ENCODE results near the gene NEIL1. TPM values are rescaled to one million over a fixed set of nuclear protein-coding genes. Genes with fewer than 3 reads are reported as not detected.
"Not testable (repeated sequence)": the region's sequence is repeated elsewhere in the genome, so short reads cannot be mapped to it uniquely, and the experiment has no call there.

Gene NEIL1
- total RNA-seq, 2 donors from 2014 or later = 20.2 to 25.7 TPM

GRCh38 chr15:75371486-75371885 lies 24.6 kb downstream of the NEIL1 start:
- Mint-ChIP-seq H3K27ac (no peak overlapping the region), H3K9me3 (no peaks in the 10 kb centered on the region)

GRCh38 chr15:75371901-75372688 lies 25.3 kb downstream of the NEIL1 start:
- peaks cover 77% of the 10 kb centered on the region for H3K36me3 ChIP-seq (ENCODE audit: control insufficient read depth, insufficient read depth, low read length)
- TF ChIP-seq CTCF (conservative IDR thresholded peaks at IDR 0.05) = no peak

More at GRCh38 chr15:75371486-75371885, 24.6 kb downstream of the NEIL1 start:
- Histone ChIP-seq H3K27me3 (ENCODE audit: control insufficient read depth, insufficient read depth, low read length, poor library complexity, severe bottlenecking) (no peaks in the 10 kb centered on the region), H3K9me3 (ENCODE audit: control insufficient read depth, low read length) (no peaks in the 10 kb centered on the region), H3K4me3 (ENCODE audit: low read length) (no peak overlapping the region), H3K27ac (ENCODE audit: low read depth, low read length) (no peak overlapping the region), H3K4me1 (ENCODE audit: control insufficient read depth, insufficient read depth, low read length) (no peaks in the 10 kb centered on the region), H3K9ac (ENCODE audit: extremely low read depth, low read length, poor library complexity, severe bottlenecking) (no peak overlapping the region), H3K36me3 (ENCODE audit: control insufficient read depth, insufficient read depth, low read length) (peaks cover 77% of the 10 kb centered on the region)
- H3K4me3 Mint-ChIP-seq = no peak overlapping the region
- no peak for DNase-seq
- peaks cover 57% of the 10 kb centered on the region for H3K36me3 Mint-ChIP-seq (ENCODE audit: low read depth)
- WGBS, 2 experiments (ENCODE audit: insufficient coverage in 1 of 2, insufficient read length in 1 of 2) = 98 to 100% methylated on average over 1 of the region's 1 CpG
- no peak for TF ChIP-seq CTCF (conservative IDR thresholded peaks at IDR 0.05)
- peaks cover 11% of the 10 kb centered on the region for H3K4me1 Mint-ChIP-seq
- H3K27me3 Mint-ChIP-seq (ENCODE audit: insufficient read depth) = no peaks in the 10 kb centered on the region

GRCh38 chr15:75380773-75381172 lies 33.9 kb downstream of the NEIL1 start:
- DNase-seq = no peak
- WGBS, 2 experiments (ENCODE audit: insufficient coverage in 1 of 2, insufficient read length in 1 of 2) = 93 to 100% methylated on average over 1 to 4 of the region's 4 CpGs
- H3K9me3 Mint-ChIP-seq = no peaks in the 10 kb centered on the region
- Histone ChIP-seq H3K4me3 (ENCODE audit: low read length) (no peak overlapping the region), H3K9me3 (ENCODE audit: control insufficient read depth, low read length) (no peaks in the 10 kb centered on the region), H3K27me3 (ENCODE audit: control insufficient read depth, insufficient read depth, low read length, poor library complexity, severe bottlenecking) (no peaks in the 10 kb centered on the region), H3K9ac (ENCODE audit: extremely low read depth, low read length, poor library complexity, severe bottlenecking) (no peak overlapping the region), H3K4me1 (ENCODE audit: control insufficient read depth, insufficient read depth, low read length) (no peaks in the 10 kb centered on the region), H3K27ac (ENCODE audit: low read depth, low read length) (no peak overlapping the region), H3K36me3 (ENCODE audit: control insufficient read depth, insufficient read depth, low read length) (peaks cover 96% of the 10 kb centered on the region)
- H3K27me3 Mint-ChIP-seq (ENCODE audit: insufficient read depth) = no peaks in the 10 kb centered on the region
- H3K36me3 Mint-ChIP-seq (ENCODE audit: low read depth) = peaks cover 82% of the 10 kb centered on the region
- no peak overlapping the region for H3K4me3 Mint-ChIP-seq
- no peak for TF ChIP-seq CTCF (conservative IDR thresholded peaks at IDR 0.05)
- no peaks in the 10 kb centered on the region for H3K4me1 Mint-ChIP-seq
- H3K27ac Mint-ChIP-seq = no peak overlapping the region

More at GRCh38 chr15:75371901-75372688, 25.3 kb downstream of the NEIL1 start:
- DNase-seq = no peak
- Histone ChIP-seq H3K27ac (ENCODE audit: low read depth, low read length) (no peak overlapping the region), H3K27me3 (ENCODE audit: control insufficient read depth, insufficient read depth, low read length, poor library complexity, severe bottlenecking) (no peaks in the 10 kb centered on the region), H3K4me1 (ENCODE audit: control insufficient read depth, insufficient read depth, low read length) (no peaks in the 10 kb centered on the region), H3K4me3 (ENCODE audit: low read length) (no peak overlapping the region), H3K9ac (ENCODE audit: extremely low read depth, low read length, poor library complexity, severe bottlenecking) (no peak overlapping the region), H3K9me3 (ENCODE audit: control insufficient read depth, low read length) (no peaks in the 10 kb centered on the region)
- 89 to 94% methylated on average over 8 to 11 of the region's 11 CpGs for WGBS, 2 experiments (ENCODE audit: insufficient coverage in 1 of 2, insufficient read length in 1 of 2)
- Mint-ChIP-seq H3K27me3 (ENCODE audit: insufficient read depth) (no peaks in the 10 kb centered on the region), H3K9me3 (no peaks in the 10 kb centered on the region), H3K36me3 (ENCODE audit: low read depth) (peaks cover 57% of the 10 kb centered on the region), H3K4me3 (no peak overlapping the region), H3K27ac (no peak overlapping the region), H3K4me1 (peaks cover 11% of the 10 kb centered on the region)

- not testable (repeated sequence) for H3K27me3 ChIP-seq (ENCODE audit: control insufficient read depth, insufficient read depth, low read length, poor library complexity, severe bottlenecking); H3K27ac Mint-ChIP-seq; H3K4me3 ChIP-seq (ENCODE audit: low read length); H3K27ac ChIP-seq (ENCODE audit: low read depth, low read length); H3K9me3 Mint-ChIP-seq; H3K4me1 Mint-ChIP-seq; DNase-seq; H3K4me3 Mint-ChIP-seq; H3K4me1 ChIP-seq (ENCODE audit: control insufficient read depth, insufficient read depth, low read length); H3K9me3 ChIP-seq (ENCODE audit: control insufficient read depth, low read length); H3K9ac ChIP-seq (ENCODE audit: extremely low read depth, low read length, poor library complexity, severe bottlenecking); H3K27me3 Mint-ChIP-seq (ENCODE audit: insufficient read depth)
- H3K36me3 ChIP-seq (ENCODE audit: control insufficient read depth, insufficient read depth, low read length) = peaks cover 98% of the 10 kb centered on the region
- peaks cover 84% of the 10 kb centered on the region for H3K36me3 Mint-ChIP-seq (ENCODE audit: low read depth)
- 95 to 99% methylated on average over 5 of the region's 5 CpGs for WGBS, 2 experiments (ENCODE audit: insufficient coverage in 1 of 2, insufficient read length in 1 of 2)
Measured at GRCh38 chr15:75383986-75384385, 37.1 kb downstream of the NEIL1 start.

Measured in endodermal cell (in vitro differentiated cells).